Measurements from ENCODE around the gene FCRLB.

Gene FCRLB

DNA sequence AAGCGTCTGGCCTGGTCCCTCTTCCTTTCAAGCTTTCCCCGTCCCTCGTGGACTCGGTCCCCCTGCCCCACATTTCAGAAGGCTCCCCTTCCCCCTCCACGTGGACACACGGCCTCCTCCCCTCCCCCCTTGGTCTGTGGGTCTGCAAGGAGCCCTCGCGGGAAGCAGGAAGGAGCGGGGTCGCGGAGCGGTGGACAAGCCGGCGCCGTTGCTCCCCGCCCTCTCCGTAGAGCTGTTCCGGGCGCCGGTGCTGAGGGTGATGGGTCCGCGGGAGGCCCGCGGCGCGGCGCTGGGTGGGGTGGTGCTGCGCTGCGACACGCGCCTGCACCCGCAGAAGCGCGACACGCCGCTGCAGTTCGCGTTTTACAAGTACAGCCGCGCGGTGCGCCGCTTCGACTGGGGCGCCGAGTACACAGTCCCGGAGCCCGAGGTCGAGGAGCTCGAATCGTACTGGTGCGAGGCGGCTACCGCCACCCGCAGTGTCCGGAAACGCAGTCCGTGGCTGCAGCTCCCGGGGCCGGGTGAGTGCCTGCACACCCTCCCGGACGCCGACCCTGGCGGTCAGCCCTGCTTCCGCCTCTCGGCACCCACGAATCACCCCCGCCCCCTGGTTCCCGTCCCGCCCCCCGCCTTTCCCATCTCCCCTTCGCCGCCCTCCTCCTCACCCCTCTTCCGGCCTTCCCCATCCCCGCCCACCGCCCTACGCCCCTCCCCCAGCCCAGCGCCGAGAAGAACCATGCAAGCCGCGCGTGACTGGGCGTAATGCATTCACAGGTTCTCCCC lies 5.3 kb downstream of the FCRLB start:
- Mint-ChIP-seq H3K4me1 (ENCODE audit: low read depth) (peaks cover 74% of the 10 kb centered on the region), H3K36me3 (ENCODE audit: low read depth) (peaks cover 6% of the 10 kb centered on the region), H3K4me3 (peak overlapping the region; percentile 82)

DNA sequence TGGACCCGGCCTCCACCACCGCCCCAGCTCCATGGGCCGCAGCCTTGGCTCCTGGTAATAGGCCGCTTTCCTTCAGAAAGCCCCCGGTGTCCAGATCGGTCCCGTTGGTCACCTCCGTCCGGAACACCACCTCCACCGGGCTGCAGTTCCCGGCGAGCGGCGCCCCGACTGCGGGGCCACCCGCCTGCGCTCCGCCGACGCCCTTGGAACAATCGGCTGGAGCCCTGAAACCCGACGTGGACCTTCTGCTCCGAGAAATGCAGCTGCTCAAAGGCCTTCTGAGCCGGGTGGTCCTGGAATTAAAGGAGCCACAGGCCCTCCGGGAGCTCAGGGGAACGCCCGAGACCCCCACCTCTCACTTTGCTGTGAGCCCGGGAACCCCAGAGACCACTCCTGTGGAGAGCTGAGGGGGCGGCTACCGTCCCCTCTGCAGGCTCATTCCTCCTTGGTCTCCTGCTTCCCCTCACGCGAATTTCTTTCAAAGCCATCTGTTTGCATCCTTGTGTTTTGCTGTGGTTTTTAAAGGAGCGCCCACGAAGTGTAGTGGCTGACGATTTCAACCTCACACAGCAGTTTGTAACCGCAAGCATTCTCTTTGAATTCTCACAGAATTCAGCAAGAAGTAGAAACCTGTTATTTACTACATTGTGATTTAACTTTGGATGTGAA lies 6.0 kb downstream of the FCRLB start:
- intact Hi-C loops (cut with micrococcal nuclease), result no loop called here

More for the DNA sequence above, 5.3 kb downstream of the FCRLB start:
- no peaks in the 10 kb centered on the region for H3K9me3 Mint-ChIP-seq
- peaks cover 17% of the 10 kb centered on the region for H3K27me3 Mint-ChIP-seq
- H3K27ac Mint-ChIP-seq, result peak overlapping the region; percentile 86
- intact Hi-C loops (cut with micrococcal nuclease), result no loop called here

DNA sequence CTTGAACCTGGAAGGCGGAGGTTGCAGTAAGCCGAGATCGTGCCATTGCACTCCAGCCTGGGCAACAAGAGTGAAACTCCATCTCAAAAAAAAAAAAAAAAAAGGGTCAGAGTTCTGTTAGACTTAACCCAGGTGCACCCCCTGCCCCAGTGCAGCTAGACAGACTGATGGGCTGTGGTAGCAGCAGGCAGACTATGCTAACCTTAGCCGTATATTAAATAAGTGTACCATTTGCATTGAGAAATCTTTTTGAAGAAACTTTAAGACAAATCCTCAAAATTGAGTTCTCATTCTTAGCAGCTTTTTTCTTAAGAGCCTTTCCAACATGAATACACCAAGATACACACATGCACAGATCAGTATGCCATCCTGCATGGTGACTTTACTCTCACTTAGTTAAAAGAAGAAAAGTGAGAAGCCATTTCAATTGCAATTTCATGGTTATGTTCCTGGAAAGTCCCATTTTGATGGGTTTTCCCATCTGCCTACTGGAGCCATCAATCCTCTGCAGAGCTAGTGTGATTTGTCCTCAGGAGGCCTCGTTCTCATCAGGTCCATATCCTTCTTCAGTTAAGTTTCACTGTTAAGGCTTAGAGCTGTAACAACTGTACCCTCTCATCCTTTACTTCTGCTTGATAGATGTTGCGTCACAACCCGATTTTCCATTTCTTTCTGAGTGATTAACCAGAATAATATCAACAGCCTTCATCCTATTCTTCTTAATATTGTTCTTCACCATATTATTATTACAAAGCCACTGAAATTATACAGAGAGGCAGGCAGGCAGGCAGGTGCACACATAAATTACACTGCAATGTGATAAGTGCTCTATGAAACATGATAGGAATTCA lies 7.3 kb downstream of the FCRLB start:
- intact Hi-C loops (cut with micrococcal nuclease), result no loop called here
- peaks cover 58% of the 10 kb centered on the region for H3K4me1 Mint-ChIP-seq (ENCODE audit: low read depth)

More for the DNA sequence above, 6.0 kb downstream of the FCRLB start:
- Mint-ChIP-seq H3K9me3 (no peaks in the 10 kb centered on the region), H3K36me3 (ENCODE audit: low read depth) (peaks cover 6% of the 10 kb centered on the region), H3K27ac (peak overlapping the region; percentile 86), H3K4me3 (peak overlapping the region; percentile 82), H3K27me3 (peaks cover 19% of the 10 kb centered on the region), H3K4me1 (ENCODE audit: low read depth) (peaks cover 67% of the 10 kb centered on the region)

DNA sequence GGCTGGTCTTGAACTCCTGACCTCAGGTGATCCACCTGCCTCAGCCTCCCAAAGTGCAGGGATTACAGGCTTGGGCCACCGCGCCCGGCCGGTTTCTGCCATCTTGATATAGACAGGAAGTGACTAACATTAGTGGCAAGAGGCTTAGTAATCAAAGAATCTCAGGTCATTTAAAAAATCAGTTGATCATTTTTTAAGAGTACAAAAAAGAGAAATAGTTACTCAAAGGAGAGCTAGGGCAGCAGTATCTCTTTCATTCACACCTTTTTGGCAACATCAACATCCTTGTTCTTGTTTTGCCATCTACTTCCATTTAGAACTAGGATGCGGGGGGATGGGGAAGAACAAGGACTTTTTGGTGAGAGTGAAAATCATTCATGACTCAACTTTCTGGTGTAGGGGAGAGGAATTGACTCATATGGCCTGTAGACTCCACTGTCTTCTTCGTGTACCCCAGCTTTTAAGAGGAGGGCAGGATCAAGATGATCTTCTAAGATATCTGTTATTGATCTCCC lies 8.8 kb downstream of the FCRLB start:
- Mint-ChIP-seq H3K27ac (no peak overlapping the region), H3K4me3 (no peak overlapping the region), H3K27me3 (peaks cover 13% of the 10 kb centered on the region), H3K4me1 (ENCODE audit: low read depth) (peaks cover 48% of the 10 kb centered on the region), H3K9me3 (no peaks in the 10 kb centered on the region), H3K36me3 (ENCODE audit: low read depth) (peaks cover 6% of the 10 kb centered on the region)
- intact Hi-C loops (cut with micrococcal nuclease), result loop anchor here (10.0 kb wide), 2 partner anchors 45 to 165 kb away; no protein-coding TSS in a partner anchor

More for the DNA sequence above, 7.3 kb downstream of the FCRLB start:
- H3K4me3 Mint-ChIP-seq, result no peak overlapping the region
- H3K36me3 Mint-ChIP-seq (ENCODE audit: low read depth), result peaks cover 6% of the 10 kb centered on the region
- no peaks in the 10 kb centered on the region for H3K9me3 Mint-ChIP-seq
- H3K27me3 Mint-ChIP-seq, result peaks cover 19% of the 10 kb centered on the region
- peak overlapping the region; percentile 5 for H3K27ac Mint-ChIP-seq

DNA sequence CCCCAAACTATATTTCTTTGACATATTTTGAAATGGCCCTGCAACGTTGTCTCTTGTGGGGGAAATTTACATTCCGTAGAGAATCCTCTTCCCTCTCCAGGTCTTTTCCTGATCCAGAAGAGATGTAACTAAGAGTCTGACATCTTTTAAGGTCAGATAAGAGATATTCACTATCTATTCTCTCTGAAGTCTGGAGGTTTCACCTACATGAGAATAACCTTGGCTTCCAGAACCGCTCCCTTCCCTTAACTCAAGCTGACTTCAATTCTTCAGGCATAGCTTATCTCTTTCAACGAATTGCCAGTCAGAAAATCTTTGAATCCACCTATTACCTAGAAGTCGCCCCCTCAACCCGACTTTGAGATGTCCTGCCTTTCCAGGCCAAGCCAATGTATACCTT lies 9.9 kb downstream of the FCRLB start:
- Mint-ChIP-seq H3K4me1 (ENCODE audit: low read depth) (peaks cover 45% of the 10 kb centered on the region), H3K4me3 (no peak overlapping the region), H3K27ac (no peak overlapping the region), H3K27me3 (peaks cover 15% of the 10 kb centered on the region), H3K36me3 (ENCODE audit: low read depth) (peaks cover 6% of the 10 kb centered on the region), H3K9me3 (no peaks in the 10 kb centered on the region)
- intact Hi-C loops (cut with micrococcal nuclease), result loop anchor here (10.0 kb wide), 2 partner anchors 46 to 166 kb away; no protein-coding TSS in a partner anchor

DNA sequence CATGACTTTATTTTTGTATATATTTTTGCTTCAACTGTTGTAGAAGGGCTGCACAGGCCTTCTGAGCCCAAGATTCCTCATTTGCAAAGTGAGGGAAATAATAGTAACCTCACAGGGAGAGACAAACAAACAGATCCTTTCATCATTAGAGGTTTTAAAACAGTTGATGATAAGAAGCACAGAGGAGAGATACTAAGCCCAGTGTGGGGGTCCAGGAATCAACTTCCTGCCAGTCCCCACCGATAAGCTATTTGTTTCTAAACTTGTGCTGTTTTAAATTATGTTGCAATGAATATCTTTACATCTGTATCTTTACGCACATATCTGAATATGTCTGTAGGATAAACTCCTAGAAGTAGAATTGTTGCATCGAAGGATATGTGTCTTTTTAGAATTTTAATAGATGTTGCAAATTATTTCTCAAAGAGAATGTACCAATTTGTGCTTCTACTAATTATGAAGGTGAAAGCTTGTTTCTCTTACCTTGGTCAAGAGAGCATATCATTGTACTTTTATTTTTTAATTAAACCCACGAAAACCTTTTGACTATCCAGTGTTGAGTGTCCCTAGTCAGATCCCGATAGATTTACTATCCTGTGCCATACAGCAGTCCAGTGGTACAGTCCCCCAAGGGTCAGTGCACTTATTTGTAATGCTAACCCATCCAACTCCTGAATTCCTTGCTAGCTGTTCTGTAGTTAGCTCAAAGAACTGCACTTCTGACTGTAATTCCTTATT lies 10.8 kb downstream of the FCRLB start:
- Mint-ChIP-seq H3K27me3 (peaks cover 17% of the 10 kb centered on the region), H3K4me1 (ENCODE audit: low read depth) (peaks cover 48% of the 10 kb centered on the region)
- intact Hi-C loops (cut with micrococcal nuclease), result loop anchor here (10.0 kb wide), 2 partner anchors 47 to 167 kb away; no protein-coding TSS in a partner anchor

DNA sequence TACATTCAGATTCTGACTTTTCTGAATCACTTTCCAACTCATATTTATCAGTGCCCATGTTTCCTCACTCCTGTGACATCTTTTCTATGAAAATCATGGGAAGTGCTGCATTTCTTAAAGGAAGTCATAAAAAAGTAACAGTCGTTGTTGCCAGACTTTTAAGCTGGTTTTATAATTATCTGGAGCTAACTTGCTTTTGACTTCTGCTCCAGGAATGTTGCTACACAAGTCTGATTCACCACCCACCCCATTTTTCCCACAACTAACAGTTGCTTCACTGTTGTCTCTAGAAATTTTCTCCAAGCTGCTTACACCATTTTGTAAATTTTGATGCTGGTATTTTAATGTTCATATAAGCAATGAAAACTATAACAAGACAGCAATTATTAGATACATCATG lies 12.2 kb downstream of the FCRLB start:
- intact Hi-C loops (cut with micrococcal nuclease), result loop anchor here (10.0 kb wide), 2 partner anchors 49 to 169 kb away; no protein-coding TSS in a partner anchor
- peaks cover 45% of the 10 kb centered on the region for H3K4me1 Mint-ChIP-seq (ENCODE audit: low read depth)
- H3K27me3 Mint-ChIP-seq, result peaks cover 17% of the 10 kb centered on the region
- H3K27ac Mint-ChIP-seq, result no peak overlapping the region
- H3K36me3 Mint-ChIP-seq (ENCODE audit: low read depth), result no peaks in the 10 kb centered on the region
- H3K9me3 Mint-ChIP-seq, result no peaks in the 10 kb centered on the region
- no peak overlapping the region for H3K4me3 Mint-ChIP-seq

More for the DNA sequence above, 10.8 kb downstream of the FCRLB start:
- no peaks in the 10 kb centered on the region for H3K9me3 Mint-ChIP-seq
- no peaks in the 10 kb centered on the region for H3K36me3 Mint-ChIP-seq (ENCODE audit: low read depth)
- no peak overlapping the region for H3K27ac Mint-ChIP-seq
- no peak overlapping the region for H3K4me3 Mint-ChIP-seq

DNA sequence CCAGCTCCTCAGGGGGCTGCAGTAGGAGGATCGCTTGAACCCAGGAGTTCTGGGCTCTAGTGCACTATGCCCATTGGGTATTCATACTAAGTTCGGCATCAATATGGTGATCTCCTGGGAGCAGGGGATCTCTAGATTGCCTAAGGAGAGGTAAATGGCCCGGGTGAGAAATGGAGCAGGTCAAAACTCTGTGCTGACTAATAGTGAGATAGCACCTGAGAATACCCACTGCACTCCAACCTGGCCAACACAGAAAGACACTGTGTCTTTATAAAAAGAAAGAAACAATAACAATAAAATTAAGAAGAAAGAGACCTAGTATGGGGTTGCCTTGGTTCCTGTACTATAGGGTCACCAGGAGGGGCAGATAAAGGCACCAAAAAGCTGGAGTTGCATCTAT lies 14.5 kb downstream of the FCRLB start:
- H3K27ac Mint-ChIP-seq, result peak overlapping the region; percentile 37
- intact Hi-C loops (cut with micrococcal nuclease), result loop anchor here (10.0 kb wide), 2 partner anchors 51 to 171 kb away; no protein-coding TSS in a partner anchor
- H3K27me3 Mint-ChIP-seq, result peaks cover 17% of the 10 kb centered on the region
- H3K4me1 Mint-ChIP-seq (ENCODE audit: low read depth), result peaks cover 48% of the 10 kb centered on the region
- H3K9me3 Mint-ChIP-seq, result no peaks in the 10 kb centered on the region
- H3K36me3 Mint-ChIP-seq (ENCODE audit: low read depth), result no peaks in the 10 kb centered on the region
- H3K4me3 Mint-ChIP-seq, result no peak overlapping the region

DNA sequence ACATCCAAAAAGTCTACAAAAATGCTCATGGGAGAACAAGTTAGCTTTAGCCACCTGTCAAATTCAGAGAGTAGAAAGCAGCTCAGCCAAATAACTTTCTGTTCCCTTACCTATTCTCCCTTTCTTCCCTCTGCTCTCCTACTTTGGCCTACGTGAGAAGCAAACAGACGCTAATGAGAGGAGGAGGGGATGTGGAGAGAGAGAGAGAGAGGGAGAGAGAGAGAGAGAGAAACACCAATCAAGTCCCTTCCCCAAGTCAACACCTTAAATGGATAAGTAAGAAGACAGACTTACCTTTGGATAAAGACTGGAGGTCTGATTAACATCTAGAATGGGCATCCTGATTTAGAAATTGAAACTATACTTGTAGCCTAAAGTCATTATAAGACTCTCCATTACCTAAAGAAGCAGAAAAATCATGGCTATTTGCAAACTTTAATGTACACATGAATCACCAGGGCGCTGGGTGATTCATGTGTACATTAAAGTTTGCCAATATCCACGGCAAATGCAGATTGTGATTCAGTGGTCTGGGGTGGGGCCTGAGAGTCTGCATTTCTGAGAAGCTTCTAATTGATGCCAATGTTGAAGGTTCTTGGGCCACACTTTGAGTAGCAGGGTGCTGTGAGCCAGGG lies 15.1 kb downstream of the FCRLB start:
- peaks cover 55% of the 10 kb centered on the region for H3K4me1 Mint-ChIP-seq (ENCODE audit: low read depth)
- H3K27ac Mint-ChIP-seq, result peak overlapping the region; percentile 37
- peaks cover 14% of the 10 kb centered on the region for H3K27me3 Mint-ChIP-seq
- H3K36me3 Mint-ChIP-seq (ENCODE audit: low read depth), result no peaks in the 10 kb centered on the region
- intact Hi-C loops (cut with micrococcal nuclease), result loop anchor here (10.0 kb wide), 2 partner anchors 52 to 172 kb away; no protein-coding TSS in a partner anchor
- H3K4me3 Mint-ChIP-seq, result no peak overlapping the region
- no peaks in the 10 kb centered on the region for H3K9me3 Mint-ChIP-seq

DNA sequence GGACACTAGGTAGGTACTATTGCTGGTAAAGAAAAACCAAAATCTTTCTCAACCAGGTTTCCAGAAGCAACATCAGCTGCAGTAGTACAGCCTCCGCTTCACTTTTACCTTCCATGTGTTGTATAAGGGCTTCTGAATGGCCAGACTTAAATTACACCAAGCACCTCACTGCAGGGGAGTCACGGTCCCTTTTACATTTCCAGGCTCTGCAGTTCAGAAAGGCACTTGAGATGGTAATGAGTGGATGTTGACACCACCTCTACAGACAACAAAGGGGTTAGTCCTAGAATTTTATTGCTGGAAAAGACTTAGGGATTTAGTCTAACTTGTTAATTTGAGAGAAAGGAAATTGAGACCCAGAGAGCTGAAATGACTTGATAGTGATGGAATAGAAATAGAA lies 16.3 kb downstream of the FCRLB start:
- Mint-ChIP-seq H3K4me1 (ENCODE audit: low read depth) (peaks cover 55% of the 10 kb centered on the region), H3K27me3 (peaks cover 11% of the 10 kb centered on the region), H3K4me3 (no peak overlapping the region), H3K36me3 (ENCODE audit: low read depth) (no peaks in the 10 kb centered on the region), H3K9me3 (no peaks in the 10 kb centered on the region), H3K27ac (no peak overlapping the region)
- intact Hi-C loops (cut with micrococcal nuclease), result loop anchor here (10.0 kb wide), 2 partner anchors 53 to 173 kb away; no protein-coding TSS in a partner anchor

DNA sequence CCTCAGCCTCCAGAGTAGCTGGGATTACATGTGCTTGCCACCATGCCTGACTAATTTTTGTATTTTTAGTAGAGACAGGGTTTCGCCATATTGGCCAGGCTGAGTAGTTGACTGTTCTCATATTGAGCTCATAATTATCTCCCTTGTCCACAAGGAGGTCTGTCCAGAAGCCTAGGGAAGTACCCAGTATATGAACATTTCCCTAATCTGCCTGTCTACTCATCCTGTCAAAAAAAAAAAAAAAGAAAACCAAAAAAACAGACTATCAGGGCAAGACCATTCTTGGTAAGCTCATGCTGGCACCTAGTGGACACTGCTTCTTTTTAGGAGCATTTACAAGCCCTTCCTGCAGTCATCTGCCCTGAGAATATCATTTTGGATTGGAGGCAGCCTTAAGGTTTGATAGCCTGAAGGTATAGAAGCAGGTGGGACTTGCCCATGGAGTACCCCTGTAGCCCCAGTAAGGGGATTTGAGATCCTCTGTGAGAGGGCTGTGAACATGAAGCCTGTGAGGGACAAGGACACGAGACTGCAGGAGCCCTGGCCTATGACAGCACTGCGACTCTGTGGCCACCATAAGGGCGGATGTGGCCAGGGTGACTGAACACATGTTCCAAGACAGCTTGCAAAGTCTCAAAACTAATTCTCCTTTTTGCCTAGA lies 17.4 kb downstream of the FCRLB start:
- Mint-ChIP-seq H3K27me3 (peaks cover 11% of the 10 kb centered on the region), H3K4me1 (ENCODE audit: low read depth) (peaks cover 55% of the 10 kb centered on the region), H3K27ac (peak overlapping the region; percentile 90), H3K36me3 (ENCODE audit: low read depth) (no peaks in the 10 kb centered on the region), H3K9me3 (no peaks in the 10 kb centered on the region), H3K4me3 (no peak overlapping the region)
- intact Hi-C loops (cut with micrococcal nuclease), result loop anchor here (10.0 kb wide), 2 partner anchors 54 to 174 kb away; no protein-coding TSS in a partner anchor

Data from dendritic cell treated with granulocyte-macrophage colony-stimulating factor and Interleukin-4, amounts not matched to agents 40 ng/mL and 50 ng/mL, for 4 days (primary cell).